K562 (cell line): ENCODE results near the gene CLASP2. TPM values are rescaled to one million over a fixed set of nuclear protein-coding genes. Genes with fewer than 3 reads are reported as not detected.
"Not testable (repeated sequence)": the region's sequence is repeated elsewhere in the genome, so short reads cannot be mapped to it uniquely, and the experiment has no call there.

ENCODE experiments used
- ATAC-seq: fragments of 200-7000 bp; cut with Tn5 transposase; 3 replicates; pipeline ENCODE4 v1.9.1; 2020; ENCODE audit warnings: moderate library complexity
- BruUV-seq: library from RNA; stranded (reverse); fragments of 400-500 nt; replicated peaks from 2 replicates; lab custom pipeline; 2021; lab: Mats Ljungman, UMichigan
- CTCF ChIA-PET: fragments of 300-600 bp; formaldehyde crosslinking; extraction: SDS; loops from one replicate; lab custom pipeline; 2021; ENCODE audit warnings: low intra/inter-chr PET ratio; lab: Yijun Ruan, JAX
- POLR2A ChIA-PET: fragments of 300-600, 350-650 bp; sonication (Branson Sonifier 250); formaldehyde crosslinking; extraction: SDS; loops from one replicate; lab custom pipeline; 2021; ENCODE audit warnings: antibody characterized with exemption, inconsistent platforms; lab: Yijun Ruan, JAX
- DNase-seq, 4 experiments: peaks; one replicate each; pipeline versions ENCODE4 v3.0.0 to v3.0.0-alpha.2; 2011 to 2018; ENCODE audit warnings: low spot score in 3 of 4, mixed read lengths in 3 of 4; ENCODE audit errors: extremely low read depth in 1 of 4
- FAIRE-seq: peaks from 2 replicates; lab custom pipeline; 2011; peaks lifted over from hg19 to GRCh38; lab: Jason Lieb, UNC
- H2AFZ ChIP-seq: 2 replicates; pipeline ENCODE4 v1.6.0; 2011; ENCODE audit warnings: low read depth, low read length, control low read depth, inconsistent platforms
- H3K27ac ChIP-seq: fragments of 200-600 bp; 3 replicates; pipeline ENCODE4 v1.8.0; 2011; ENCODE audit warnings: low read depth, mild to moderate bottlenecking, control low read depth, inconsistent platforms, low read length, moderate library complexity, mixed read lengths; ENCODE audit errors: extremely low read depth
- H3K27me3 ChIP-seq, 2 experiments: fragments of 300-600 bp in 1 of 2; 2 replicates in 1 of 2; 3 replicates in 1 of 2; pipeline versions ENCODE4 v1.6.0 to v1.8.0; 2011; ENCODE audit warnings: inconsistent platforms in 2 of 2, low read length in 2 of 2, mild to moderate bottlenecking in 1 of 2, mixed read lengths in 1 of 2, moderate library complexity in 1 of 2; ENCODE audit not compliant: control insufficient read depth in 2 of 2, insufficient read depth in 2 of 2
- H3K36me3 ChIP-seq: fragments of 300-600 bp; 3 replicates; pipeline ENCODE4 v1.8.0; 2011; ENCODE audit warnings: mild to moderate bottlenecking, low read length, inconsistent platforms; ENCODE audit not compliant: control insufficient read depth, insufficient read depth
- H3K4me1 ChIP-seq, 2 experiments: fragments of 200-600 bp in 1 of 2; replicated peaks in 1 of 2; 2 replicates in 1 of 2; 3 replicates in 1 of 2; pipeline versions ENCODE4 v1.5.1 to v1.8.0; 2011; ENCODE audit warnings: inconsistent platforms in 2 of 2, low read length in 2 of 2, mild to moderate bottlenecking in 1 of 2, mixed read lengths in 1 of 2, moderate library complexity in 1 of 2; ENCODE audit not compliant: control insufficient read depth in 2 of 2, insufficient read depth in 2 of 2
- H3K4me2 ChIP-seq: 2 replicates; pipeline ENCODE4 v1.6.1; 2011; ENCODE audit warnings: low read length, control low read depth, inconsistent platforms, mixed read lengths; ENCODE audit not compliant: insufficient read depth
- H3K4me3 ChIP-seq: fragments of 200-600 bp; sonication (generic), shearing (Covaris generic); 2 replicates; pipeline ENCODE4 v1.5.1; 2016; ENCODE audit warnings: control low read depth, inconsistent platforms
- H3K79me2 ChIP-seq: fragments of 200-600 bp; 3 replicates; pipeline ENCODE4 v1.8.0; 2011; ENCODE audit warnings: low read length, inconsistent platforms; ENCODE audit not compliant: control insufficient read depth, insufficient read depth
- H3K9ac ChIP-seq, 2 experiments: 2 replicates each; pipeline versions ENCODE4 v1.6.0 to v1.6.1; 2011; ENCODE audit warnings: low read depth in 2 of 2, low read length in 2 of 2, control low read depth in 1 of 2, inconsistent platforms in 1 of 2, mild to moderate bottlenecking in 1 of 2, mixed read lengths in 1 of 2; ENCODE audit not compliant: insufficient read depth in 1 of 2
- H3K9me1 ChIP-seq: one replicate; pipeline ENCODE4 v1.6.0; 2011; ENCODE audit warnings: inconsistent platforms, mild to moderate bottlenecking, low read length, moderate library complexity; ENCODE audit not compliant: control insufficient read depth, insufficient read depth
- H3K9me3 ChIP-seq: replicated peaks from 2 replicates; pipeline ENCODE4 v1.5.1; 2011; ENCODE audit warnings: low read depth, low read length, inconsistent platforms; ENCODE audit not compliant: control insufficient read depth, insufficient read depth
- H4K20me1 ChIP-seq: replicated peaks from 2 replicates; pipeline ENCODE4 v1.6.1; 2011; ENCODE audit warnings: low read length, inconsistent platforms, mixed read lengths; ENCODE audit not compliant: control insufficient read depth, insufficient read depth
- CBX1 ChIP-seq: sonication (generic); IDR thresholded peaks from 2 replicates; pipeline ENCODE4 v1.6.1; 2016; ENCODE audit warnings: antibody characterized with exemption, low read depth, mild to moderate bottlenecking
- CBX3 ChIP-seq, 2 experiments: IDR thresholded peaks; 1 replicate in 1 of 2; 2 replicates in 1 of 2; pipeline ENCODE4 v1.6.1; 2012; ENCODE audit warnings: inconsistent platforms in 2 of 2, low read length in 2 of 2, borderline replicate concordance in 1 of 2, control low read depth in 1 of 2
- CBX5 ChIP-seq: IDR thresholded peaks from 2 replicates; pipeline ENCODE4 v1.6.1; 2014; ENCODE audit warnings: low read depth, borderline replicate concordance
- PTTG1 ChIP-seq: fragments of 450-650 bp; IDR thresholded peaks from 2 replicates; pipeline ENCODE4 v1.6.1; 2016; ENCODE audit warnings: low read depth, mild to moderate bottlenecking, missing genetic modification characterization, missing compliant biosample characterization
- TRIM24 ChIP-seq, 2 experiments: fragments of 450-650 bp; IDR thresholded peaks; 2 replicates each; pipeline ENCODE4 v1.6.1; 2016
- TRIM28 ChIP-seq: fragments of 450-650 bp; IDR thresholded peaks from 2 replicates; pipeline ENCODE4 v1.6.1; 2017
- ZNF707 ChIP-seq: fragments of 250-450 bp; sonication (Bioruptor Pico); conservative IDR thresholded peaks from 2 replicates; pipeline ENCODE4 v1.8.0; 2022; ENCODE audit warnings: inconsistent platforms, mild to moderate bottlenecking, moderate library complexity
- WGBS: fragments of 100-300 bp; shearing (Covaris generic); methylation state at CpG from one replicate; pipeline ENCODE4 v1.1.6; 2016; ENCODE audit warnings: low coverage, mixed read lengths; ENCODE audit not compliant: insufficient coverage; ENCODE audit errors: missing lambda C conversion rate; 5-methylcytosine and 5-hydroxymethylcytosine counted together
- in situ Hi-C: fragments of 300-500 bp; cut with MboI; formaldehyde crosslinking; loops from 4 replicates; pipeline ENCODE4 v1.15.0; 2018; ENCODE audit warnings: inconsistent platforms, mixed read lengths
- intact Hi-C: fragments of 100-400 bp; cut with micrococcal nuclease; formaldehyde crosslinking; loops from 2 replicates; pipeline ENCODE4 v1.14.2; 2022
- polyA plus RNA-seq, 8 experiments: library from polyadenylated mRNA; depleted of rRNA in 4 of 8; stranded (reverse) in 5 of 8; unstranded in 3 of 8; fragments of >200 nt; fragmentation: Nextera tagmentation in 2 of 8; fragmentation: Illumina TruSeq in 1 of 8; extraction: Ambion mirVana in 2 of 8; extraction: Trizol in 1 of 8; gene quantifications; 2 replicates each; pipeline versions ENCODE4 v1.2.1 to v1.2.3, GENCODE V29; 2011 to 2014; ENCODE audit warnings: inconsistent platforms in 1 of 8, missing spikeins in 1 of 8
- total RNA-seq, 7 experiments: library from RNA; depleted of rRNA in 6 of 7; stranded (reverse); fragments of >200 nt in 6 of 7; fragmentation: Illumina TruSeq in 2 of 7; extraction: Trizol in 2 of 7; gene quantifications; 2 replicates each; pipeline versions ENCODE4 v1.2.1 to v1.2.3, GENCODE V29; 2011 to 2021; ENCODE audit warnings: low replicate concordance in 1 of 7
- TF ChIP-seq, protein P1 (sequence below): fragments of 450-650 bp; IDR thresholded peaks from 2 replicates; pipeline ENCODE4 v1.6.1; 2018; ENCODE audit warnings: mild to moderate bottlenecking, low read depth; ENCODE audit not compliant: partially characterized antibody

Gene CLASP2
- total and polyA plus RNA-seq, 9 of the 15 experiments (the other 6 are each of a cell fraction or from before 2014, with no cell fraction given), result 13.5 to 107 (median 71.8) TPM

- Histone ChIP-seq H3K4me2 (no peak overlapping the region), H4K20me1 (no peaks in the 10 kb centered on the region), H3K4me3 (no peak overlapping the region), H2AFZ (no peak overlapping the region), H3K79me2 (no peaks in the 10 kb centered on the region), H3K9me3 (no peaks in the 10 kb centered on the region; the same call in 1 of the 2 replicates), H3K9me1 (no peaks in the 10 kb centered on the region), H3K4me1 (no peaks in the 10 kb centered on the region), H3K36me3 (no peaks in the 10 kb centered on the region), H3K27me3 (no peaks in the 10 kb centered on the region), H3K9ac (no peak overlapping the region), H3K27ac (no peak overlapping the region)
- DNase-seq (no peak), FAIRE-seq (no peak), ATAC-seq (no peak)
- ChIA-PET CTCF (interaction anchor here (0.6 kb wide), 1 partner anchor 885 kb away, joined by 3 read pairs; no protein-coding TSS in a partner anchor), POLR2A (interaction anchor here (0.7 kb wide), 1 partner anchor 40 kb away, joined by 3 read pairs; the partner anchor contains the start of gene PDCD6IP)
- BruUV-seq, result no TSS peak
- TF ChIP-seq PTTG1 (tag), result no peak
- intact Hi-C loops, result no loop called here
- in situ Hi-C loops, result no loop called here
Observed at GRCh38 chr3:33758281-33758680, 40.2 kb upstream of the CLASP2 start.

- H3K27me3 ChIP-seq, in situ Hi-C loops, H3K27ac ChIP-seq, ATAC-seq, H3K4me3 ChIP-seq, FAIRE-seq: not testable (repeated sequence)
- TF ChIP-seq, protein P1, sequence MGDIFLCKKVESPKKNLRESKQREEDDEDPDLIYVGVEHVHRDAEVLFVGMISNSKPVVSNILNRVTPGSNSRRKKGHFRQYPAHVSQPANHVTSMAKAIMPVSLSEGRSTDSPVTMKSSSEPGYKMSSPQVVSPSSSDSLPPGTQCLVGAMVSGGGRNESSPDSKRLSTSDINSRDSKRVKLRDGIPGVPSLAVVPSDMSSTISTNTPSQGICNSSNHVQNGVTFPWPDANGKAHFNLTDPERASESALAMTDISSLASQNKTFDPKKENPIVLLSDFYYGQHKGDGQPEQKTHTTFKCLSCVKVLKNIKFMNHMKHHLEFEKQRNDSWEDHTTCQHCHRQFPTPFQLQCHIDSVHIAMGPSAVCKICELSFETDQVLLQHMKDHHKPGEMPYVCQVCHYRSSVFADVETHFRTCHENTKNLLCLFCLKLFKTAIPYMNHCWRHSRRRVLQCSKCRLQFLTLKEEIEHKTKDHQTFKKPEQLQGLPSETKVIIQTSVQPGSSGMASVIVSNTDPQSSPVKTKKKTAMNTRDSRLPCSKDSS, result peak; percentile 71
- TF ChIP-seq TRIM24 (IDR thresholded peaks at IDR 0.05), result peak in 1 of 2 experiments; percentile 58; a peak in 1 of 4 replicates
- peak; percentile 81; the same call in 1 of the 2 replicates for TF ChIP-seq CBX5
- TF ChIP-seq TRIM28, result peak; percentile 90
- TF ChIP-seq ZNF707 (CRISPR knock-in tag), result peak; percentile 99
- TF ChIP-seq CBX1, result 0 out of 2 replicates have a peak, but pooled peaks have one; percentile 46
- peak in 1 of 2 experiments; percentile 58; a peak in 1 of 3 replicates for TF ChIP-seq CBX3 (IDR thresholded peaks at IDR 0.05; ENCODE audit: borderline replicate concordance in 1 of 2, low read length in 2 of 2)
- TF ChIP-seq, all 486 proteins: peak for 7; not testable (repeated sequence) for 479
- BruUV-seq, H3K4me2 ChIP-seq, CTCF ChIA-PET, DNase-seq, H3K9ac ChIP-seq, H3K9me1 ChIP-seq, H2AFZ ChIP-seq, intact Hi-C loops, H3K36me3 ChIP-seq, H3K9me3 ChIP-seq, H4K20me1 ChIP-seq, POLR2A ChIA-PET, H3K79me2 ChIP-seq, H3K4me1 ChIP-seq: not testable (repeated sequence)
- 13% methylated on average over 1 of the region's 1 CpG for WGBS
Observed at GRCh38 chr3:33754391-33754790, 36.3 kb upstream of the CLASP2 start.
